ENCODE results near the gene ZSCAN10.

The ZSCAN10 gene

GRCh38 chr16:3065069-3065741 is 33.9 kb downstream of the ZSCAN10 start, which contains the start of gene IL32:
IL32 (plus strand) TSS chr16:3065640; CDS start chr16:3065812, 172 bp downstream.
- Histone ChIP-seq H3K4me1 (ENCODE audit: insufficient read depth, low read length) (peaks cover 6% of the 10 kb centered on the region), H3K27ac (ENCODE audit: low read depth, low read length) (peak within 1 kb of the TSS; percentile 41), H3K9ac (ENCODE audit: low read length) (peak within 1 kb of the TSS; percentile 30), H3K36me3 (ENCODE audit: insufficient read depth, low read length) (no peaks in the 10 kb centered on the region), H3K4me3 (ENCODE audit: low read depth in 1 of 2, low read length in 2 of 2) (peak within 1 kb of the TSS; percentile 27 to 50), H3K27me3 (ENCODE audit: control insufficient read depth in 1 of 2, insufficient read depth in 2 of 2, low read length in 2 of 2) (no peaks in the 10 kb centered on the region), H3K9me3 (ENCODE audit: low read length) (no peaks in the 10 kb centered on the region)

GRCh38 chr16:3063625-3064386 is 35.3 kb downstream of the ZSCAN10 start:
- no peaks in the 10 kb centered on the region for H3K9me3 ChIP-seq (ENCODE audit: low read length)
- H3K4me1 ChIP-seq (ENCODE audit: insufficient read depth, low read length), result peaks cover 12% of the 10 kb centered on the region
- H3K27me3 ChIP-seq (ENCODE audit: control insufficient read depth in 1 of 2, insufficient read depth in 2 of 2, low read length in 2 of 2), result peaks cover 0 to 3% of the 10 kb centered on the region in 2 donors
- no peaks in the 10 kb centered on the region for H3K36me3 ChIP-seq (ENCODE audit: insufficient read depth, low read length)
- no peak overlapping the region for H3K27ac ChIP-seq (ENCODE audit: low read depth, low read length)
- no peak overlapping the region for H3K9ac ChIP-seq (ENCODE audit: low read length)
- no peak overlapping the region for H3K4me3 ChIP-seq (ENCODE audit: low read depth in 1 of 2, low read length in 2 of 2)

GRCh38 chr16:3062553-3062952 is 36.5 kb downstream of the ZSCAN10 start:
- H3K27me3 ChIP-seq (ENCODE audit: control insufficient read depth in 1 of 2, insufficient read depth in 2 of 2, low read length in 2 of 2), result peaks cover 0 to 12% of the 10 kb centered on the region in 2 donors
- peaks cover 12% of the 10 kb centered on the region for H3K4me1 ChIP-seq (ENCODE audit: insufficient read depth, low read length)
- H3K9ac ChIP-seq (ENCODE audit: low read length), result no peak overlapping the region
- H3K36me3 ChIP-seq (ENCODE audit: insufficient read depth, low read length), result no peaks in the 10 kb centered on the region
- H3K27ac ChIP-seq (ENCODE audit: low read depth, low read length), result no peak overlapping the region
- H3K4me3 ChIP-seq (ENCODE audit: low read depth in 1 of 2, low read length in 2 of 2), result no peak overlapping the region
- no peaks in the 10 kb centered on the region for H3K9me3 ChIP-seq (ENCODE audit: low read length)

GRCh38 chr16:3060339-3061127 is 38.6 kb downstream of the ZSCAN10 start:
- peaks cover 11% of the 10 kb centered on the region for H3K4me1 ChIP-seq (ENCODE audit: insufficient read depth, low read length)
- H3K27me3 ChIP-seq (ENCODE audit: control insufficient read depth in 1 of 2, insufficient read depth in 2 of 2, low read length in 2 of 2), result peaks cover 0 to 12% of the 10 kb centered on the region in 2 donors
- no peaks in the 10 kb centered on the region for H3K36me3 ChIP-seq (ENCODE audit: insufficient read depth, low read length)
- H3K27ac ChIP-seq (ENCODE audit: low read depth, low read length), result no peak overlapping the region
- no peak overlapping the region for H3K4me3 ChIP-seq (ENCODE audit: low read depth in 1 of 2, low read length in 2 of 2)
- H3K9ac ChIP-seq (ENCODE audit: low read length), result no peak overlapping the region
- no peaks in the 10 kb centered on the region for H3K9me3 ChIP-seq (ENCODE audit: low read length)

- no peak overlapping the region for H3K27ac ChIP-seq (ENCODE audit: low read depth, low read length)
These were observed 39.3 kb downstream of the ZSCAN10 start for GRCh38 chr16:3059723-3060242.

GRCh38 chr16:3059041-3059722 is 39.9 kb downstream of the ZSCAN10 start:
- H3K27me3 ChIP-seq (ENCODE audit: control insufficient read depth in 1 of 2, insufficient read depth in 2 of 2, low read length in 2 of 2), result peaks cover 0 to 12% of the 10 kb centered on the region in 2 donors
- H3K4me1 ChIP-seq (ENCODE audit: insufficient read depth, low read length), result peaks cover 6% of the 10 kb centered on the region
- peak overlapping the region; percentile 58 to 65 for H3K4me3 ChIP-seq (ENCODE audit: low read depth in 1 of 2, low read length in 2 of 2)
- H3K9me3 ChIP-seq (ENCODE audit: low read length), result no peaks in the 10 kb centered on the region
- H3K36me3 ChIP-seq (ENCODE audit: insufficient read depth, low read length), result no peaks in the 10 kb centered on the region
- no peak overlapping the region for H3K27ac ChIP-seq (ENCODE audit: low read depth, low read length)
- no peak overlapping the region for H3K9ac ChIP-seq (ENCODE audit: low read length)

More at GRCh38 chr16:3059723-3060242, 39.3 kb downstream of the ZSCAN10 start:
- Histone ChIP-seq H3K4me1 (ENCODE audit: insufficient read depth, low read length) (peaks cover 6% of the 10 kb centered on the region), H3K9me3 (ENCODE audit: low read length) (no peaks in the 10 kb centered on the region), H3K27me3 (ENCODE audit: control insufficient read depth in 1 of 2, insufficient read depth in 2 of 2, low read length in 2 of 2) (peaks cover 0 to 12% of the 10 kb centered on the region in 2 donors), H3K9ac (ENCODE audit: low read length) (no peak overlapping the region), H3K36me3 (ENCODE audit: insufficient read depth, low read length) (no peaks in the 10 kb centered on the region), H3K4me3 (ENCODE audit: low read depth in 1 of 2, low read length in 2 of 2) (peak overlapping the region; percentile 58 to 65)

- Histone ChIP-seq H3K27ac (ENCODE audit: low read depth, low read length) (no peak overlapping the region), H3K4me3 (ENCODE audit: low read depth in 1 of 2, low read length in 2 of 2) (peak overlapping the region; percentile 58 to 65), H3K27me3 (ENCODE audit: control insufficient read depth in 1 of 2, insufficient read depth in 2 of 2, low read length in 2 of 2) (peaks cover 0 to 12% of the 10 kb centered on the region in 2 donors), H3K36me3 (ENCODE audit: insufficient read depth, low read length) (no peaks in the 10 kb centered on the region), H3K9ac (ENCODE audit: low read length) (no peak overlapping the region), H3K4me1 (ENCODE audit: insufficient read depth, low read length) (peaks cover 6% of the 10 kb centered on the region), H3K9me3 (ENCODE audit: low read length) (no peaks in the 10 kb centered on the region)
These were observed 40.7 kb downstream of the ZSCAN10 start for GRCh38 chr16:3058139-3059030.

GRCh38 chr16:3057181-3058138 is 41.6 kb downstream of the ZSCAN10 start:
- Histone ChIP-seq H3K9ac (ENCODE audit: low read length) (no peak overlapping the region), H3K36me3 (ENCODE audit: insufficient read depth, low read length) (no peaks in the 10 kb centered on the region), H3K4me1 (ENCODE audit: insufficient read depth, low read length) (peaks cover 6% of the 10 kb centered on the region), H3K4me3 (ENCODE audit: low read depth in 1 of 2, low read length in 2 of 2) (no peak overlapping the region), H3K27me3 (ENCODE audit: control insufficient read depth in 1 of 2, insufficient read depth in 2 of 2, low read length in 2 of 2) (peaks cover 0 to 12% of the 10 kb centered on the region in 2 donors), H3K9me3 (ENCODE audit: low read length) (no peaks in the 10 kb centered on the region), H3K27ac (ENCODE audit: low read depth, low read length) (no peak overlapping the region)

- no peak overlapping the region for H3K27ac ChIP-seq (ENCODE audit: low read depth, low read length)
- no peaks in the 10 kb centered on the region for H3K9me3 ChIP-seq (ENCODE audit: low read length)
- peaks cover 6% of the 10 kb centered on the region for H3K4me1 ChIP-seq (ENCODE audit: insufficient read depth, low read length)
- peaks cover 0 to 12% of the 10 kb centered on the region in 2 donors for H3K27me3 ChIP-seq (ENCODE audit: control insufficient read depth in 1 of 2, insufficient read depth in 2 of 2, low read length in 2 of 2)
- no peak overlapping the region for H3K4me3 ChIP-seq (ENCODE audit: low read depth in 1 of 2, low read length in 2 of 2)
- no peaks in the 10 kb centered on the region for H3K36me3 ChIP-seq (ENCODE audit: insufficient read depth, low read length)
- no peak overlapping the region for H3K9ac ChIP-seq (ENCODE audit: low read length)
These were observed 42.5 kb downstream of the ZSCAN10 start for GRCh38 chr16:3056336-3057180.

All from muscle layer of colon (tissue), 2 donors.